Measurements from ENCODE around the gene ALKBH4. TPM values are rescaled to one million over a fixed set of nuclear protein-coding genes. Genes with fewer than 3 reads are reported as not detected.
A peak's percentile ranks its signal among the peaks of the same experiment; 100 is the strongest.

The ALKBH4 gene
- total RNA-seq, 1 experiment from 2014 or later: 3.7 TPM

DNA sequence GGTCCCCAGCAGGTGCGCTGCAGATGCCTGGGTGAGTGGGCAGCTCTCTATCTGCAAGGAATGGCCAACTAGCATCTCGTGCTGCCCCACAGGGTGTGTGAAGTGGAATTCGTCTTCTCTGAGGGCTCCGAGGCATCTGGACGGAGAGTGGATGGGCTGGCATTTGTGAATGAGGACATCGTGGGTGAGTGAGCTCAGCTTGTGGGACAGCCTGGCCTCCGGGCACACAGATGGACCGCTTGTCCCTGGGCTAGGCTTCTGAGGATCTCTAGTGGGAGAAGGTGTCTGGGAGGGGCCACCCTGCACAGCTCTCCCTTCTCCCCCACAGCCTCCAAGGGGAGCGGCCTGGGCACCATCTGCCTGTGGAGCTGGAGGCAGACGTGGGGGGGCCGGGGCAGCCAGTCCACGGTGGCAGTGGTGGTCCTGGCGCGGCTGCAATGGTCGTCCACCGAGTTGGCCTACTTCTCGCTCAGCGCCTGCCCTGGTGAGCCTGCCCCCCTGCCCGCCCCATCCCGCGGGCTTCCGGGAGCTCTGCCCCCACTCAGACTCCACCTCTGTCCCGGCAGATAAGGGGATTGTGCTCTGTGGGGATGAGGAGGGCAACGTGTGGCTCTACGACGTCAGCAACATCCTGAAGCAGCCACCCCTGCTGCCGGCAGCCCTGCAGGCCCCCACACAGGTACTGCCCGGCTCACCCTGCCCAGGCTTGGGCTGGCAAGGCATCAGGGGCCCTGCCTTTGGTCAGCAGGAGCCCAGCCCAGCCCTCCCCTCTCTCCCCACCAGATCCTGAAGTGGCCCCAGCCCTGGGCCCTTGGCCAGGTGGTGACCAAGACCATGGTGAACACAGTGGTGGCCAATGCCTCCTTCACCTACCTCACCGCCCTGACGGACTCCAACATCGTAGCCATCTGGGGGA, 7.7 kb upstream of the ALKBH4 start:
- H3K9me3 ChIP-seq (ENCODE audit: low read length): no peaks in the 10 kb centered on the region
- no peaks in the 10 kb centered on the region; the same call in 1 of the 2 replicates for H4K20me1 ChIP-seq (ENCODE audit: insufficient read depth, low read depth, low read length)
- no peak overlapping the region for H2AFZ ChIP-seq (ENCODE audit: low read length)
- no peak overlapping the region for H3K4me2 ChIP-seq (ENCODE audit: low read depth, low read length, poor library complexity, severe bottlenecking)
- H3K79me2 ChIP-seq (ENCODE audit: low read length): peaks cover under 1% of the 10 kb centered on the region
- H3K36me3 ChIP-seq (ENCODE audit: insufficient read depth, low read length): 0 out of 2 replicates have a peak, but pooled peaks cover 3% of the 10 kb centered on the region
- H3K4me3 ChIP-seq (ENCODE audit: low read length): no peak overlapping the region
- no peak for DNase-seq
- peaks cover 5% of the 10 kb centered on the region for H3K4me1 ChIP-seq (ENCODE audit: low read length)
- H3K9ac ChIP-seq (ENCODE audit: low read length): no peak overlapping the region
- no peak overlapping the region for H3K27ac ChIP-seq (ENCODE audit: low read length)
- H3K9me2 ChIP-seq (replicated peaks; ENCODE audit: insufficient read depth, low read length): no peaks in the 10 kb centered on the region
- H3K27me3 ChIP-seq (ENCODE audit: low read length): no peaks in the 10 kb centered on the region

DNA sequence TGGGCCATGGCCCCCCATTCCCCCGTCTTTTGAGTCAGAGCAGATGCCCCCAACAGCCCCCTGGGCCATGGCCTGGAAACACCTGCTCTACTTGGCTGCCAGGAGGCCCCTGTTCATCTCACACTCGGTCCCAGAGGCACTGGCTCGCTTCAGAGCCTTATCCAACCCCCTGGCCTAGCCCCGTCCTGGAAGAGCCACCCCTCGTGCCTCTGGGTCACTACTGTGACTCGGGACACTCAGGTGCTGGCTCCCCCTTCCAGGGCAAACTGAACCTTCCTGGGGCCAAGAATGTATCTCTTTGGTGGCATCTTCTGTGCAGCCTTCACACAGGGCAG, 7.1 kb upstream of the ALKBH4 start:
- Histone ChIP-seq H3K36me3 (ENCODE audit: insufficient read depth, low read length) (0 out of 2 replicates have a peak, but pooled peaks cover 3% of the 10 kb centered on the region), H2AFZ (ENCODE audit: low read length) (no peak overlapping the region)
- no peak for DNase-seq

GRCh38 chr7:102469972-102470825, 5.5 kb upstream of the ALKBH4 start:
- H3K9ac ChIP-seq (ENCODE audit: low read length): no peak overlapping the region
- 0 out of 2 replicates have a peak, but pooled peaks cover 3% of the 10 kb centered on the region for H3K36me3 ChIP-seq (ENCODE audit: insufficient read depth, low read length)
- H3K27ac ChIP-seq (ENCODE audit: low read length): no peak overlapping the region
- no peak overlapping the region for H3K4me2 ChIP-seq (ENCODE audit: low read depth, low read length, poor library complexity, severe bottlenecking)
- no peaks in the 10 kb centered on the region for H3K79me2 ChIP-seq (ENCODE audit: low read length)
- peaks cover 22% of the 10 kb centered on the region for H3K4me1 ChIP-seq (ENCODE audit: low read length)
- H2AFZ ChIP-seq (ENCODE audit: low read length): no peak overlapping the region
- H3K4me3 ChIP-seq (ENCODE audit: low read length): no peak overlapping the region
- no peaks in the 10 kb centered on the region for H3K27me3 ChIP-seq (ENCODE audit: low read length)
- DNase-seq: no peak
- H3K9me2 ChIP-seq (replicated peaks; ENCODE audit: insufficient read depth, low read length): no peaks in the 10 kb centered on the region
- H3K9me3 ChIP-seq (ENCODE audit: low read length): no peaks in the 10 kb centered on the region
- peaks cover 3% of the 10 kb centered on the region for H4K20me1 ChIP-seq (ENCODE audit: insufficient read depth, low read depth, low read length)

More for the DNA sequence above, 7.1 kb upstream of the ALKBH4 start:
- Histone ChIP-seq H3K27ac (ENCODE audit: low read length) (no peak overlapping the region), H3K4me2 (ENCODE audit: low read depth, low read length, poor library complexity, severe bottlenecking) (no peak overlapping the region), H3K4me3 (ENCODE audit: low read length) (no peak overlapping the region), H3K9me2 (replicated peaks; ENCODE audit: insufficient read depth, low read length) (no peaks in the 10 kb centered on the region), H3K9me3 (ENCODE audit: low read length) (no peaks in the 10 kb centered on the region), H3K27me3 (ENCODE audit: low read length) (no peaks in the 10 kb centered on the region), H4K20me1 (ENCODE audit: insufficient read depth, low read depth, low read length) (no peaks in the 10 kb centered on the region; the same call in 1 of the 2 replicates), H3K4me1 (ENCODE audit: low read length) (peaks cover 7% of the 10 kb centered on the region), H3K79me2 (ENCODE audit: low read length) (no peaks in the 10 kb centered on the region), H3K9ac (ENCODE audit: low read length) (no peak overlapping the region)

GRCh38 chr7:102469351-102469971, 4.8 kb upstream of the ALKBH4 start:
- Histone ChIP-seq H4K20me1 (ENCODE audit: insufficient read depth, low read depth, low read length) (peaks cover 3% of the 10 kb centered on the region), H3K27ac (ENCODE audit: low read length) (no peak overlapping the region), H3K27me3 (ENCODE audit: low read length) (no peaks in the 10 kb centered on the region), H2AFZ (ENCODE audit: low read length) (no peak overlapping the region), H3K9me2 (replicated peaks; ENCODE audit: insufficient read depth, low read length) (no peaks in the 10 kb centered on the region), H3K4me2 (ENCODE audit: low read depth, low read length, poor library complexity, severe bottlenecking) (no peak overlapping the region), H3K4me3 (ENCODE audit: low read length) (no peak overlapping the region), H3K4me1 (ENCODE audit: low read length) (peaks cover 22% of the 10 kb centered on the region), H3K36me3 (ENCODE audit: insufficient read depth, low read length) (0 out of 2 replicates have a peak, but pooled peaks cover 3% of the 10 kb centered on the region), H3K9ac (ENCODE audit: low read length) (no peak overlapping the region), H3K79me2 (ENCODE audit: low read length) (peaks cover 2% of the 10 kb centered on the region), H3K9me3 (ENCODE audit: low read length) (no peaks in the 10 kb centered on the region)
- no peak for DNase-seq

DNA sequence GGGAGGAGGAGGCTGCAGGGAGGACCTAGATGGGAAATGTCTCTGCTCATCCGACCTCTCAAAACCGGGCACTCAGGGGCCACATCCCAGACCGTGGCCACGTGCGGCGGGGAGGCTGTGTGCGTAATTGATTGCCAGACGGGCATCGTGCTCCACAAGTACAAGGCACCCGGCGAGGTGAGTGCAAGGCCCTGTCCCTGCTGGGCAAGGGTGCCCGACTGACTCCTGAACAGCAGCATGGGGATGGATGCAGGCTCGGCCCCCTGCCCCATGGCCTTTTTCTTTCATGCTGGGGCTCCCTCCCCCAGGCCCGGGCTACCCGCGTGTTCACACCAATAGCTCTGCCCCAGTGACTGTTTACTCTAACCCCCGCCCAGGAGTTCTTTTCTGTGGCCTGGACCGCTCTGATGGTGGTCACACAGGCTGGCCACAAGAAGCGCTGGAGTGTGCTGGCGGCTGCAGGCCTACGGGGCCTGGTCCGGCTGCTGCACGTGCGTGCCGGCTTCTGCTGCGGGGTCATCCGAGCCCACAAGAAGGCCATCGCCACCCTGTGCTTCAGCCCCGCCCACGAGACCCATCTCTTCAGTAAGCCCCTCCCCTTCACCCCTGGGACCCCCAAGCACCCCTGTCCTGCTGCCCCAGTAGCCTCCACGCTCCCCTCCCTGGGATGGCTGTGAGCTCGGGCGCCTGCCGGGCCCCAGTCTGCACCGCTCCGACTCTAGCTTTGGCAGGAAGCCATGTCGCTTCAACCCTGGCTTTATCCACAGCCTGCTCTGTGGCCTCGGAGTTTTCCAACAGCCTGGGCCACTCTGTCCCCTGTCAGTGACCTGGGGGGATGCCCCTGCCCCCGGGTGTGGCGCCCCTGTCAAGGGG, 4.1 kb upstream of the ALKBH4 start:
- no peak overlapping the region for H3K27ac ChIP-seq (ENCODE audit: low read length)
- DNase-seq: no peak
- no peak overlapping the region for H2AFZ ChIP-seq (ENCODE audit: low read length)
- no peaks in the 10 kb centered on the region for H3K27me3 ChIP-seq (ENCODE audit: low read length)
- 0 out of 2 replicates have a peak, but pooled peaks cover 3% of the 10 kb centered on the region for H3K36me3 ChIP-seq (ENCODE audit: insufficient read depth, low read length)
- H3K9me2 ChIP-seq (replicated peaks; ENCODE audit: insufficient read depth, low read length): no peaks in the 10 kb centered on the region
- H3K79me2 ChIP-seq (ENCODE audit: low read length): peaks cover 9% of the 10 kb centered on the region
- peaks cover 26% of the 10 kb centered on the region for H3K4me1 ChIP-seq (ENCODE audit: low read length)
- no peaks in the 10 kb centered on the region for H3K9me3 ChIP-seq (ENCODE audit: low read length)
- no peak overlapping the region for H3K4me3 ChIP-seq (ENCODE audit: low read length)
- H3K4me2 ChIP-seq (ENCODE audit: low read depth, low read length, poor library complexity, severe bottlenecking): no peak overlapping the region
- H3K9ac ChIP-seq (ENCODE audit: low read length): no peak overlapping the region
- H4K20me1 ChIP-seq (ENCODE audit: insufficient read depth, low read depth, low read length): peaks cover 3% of the 10 kb centered on the region

DNA sequence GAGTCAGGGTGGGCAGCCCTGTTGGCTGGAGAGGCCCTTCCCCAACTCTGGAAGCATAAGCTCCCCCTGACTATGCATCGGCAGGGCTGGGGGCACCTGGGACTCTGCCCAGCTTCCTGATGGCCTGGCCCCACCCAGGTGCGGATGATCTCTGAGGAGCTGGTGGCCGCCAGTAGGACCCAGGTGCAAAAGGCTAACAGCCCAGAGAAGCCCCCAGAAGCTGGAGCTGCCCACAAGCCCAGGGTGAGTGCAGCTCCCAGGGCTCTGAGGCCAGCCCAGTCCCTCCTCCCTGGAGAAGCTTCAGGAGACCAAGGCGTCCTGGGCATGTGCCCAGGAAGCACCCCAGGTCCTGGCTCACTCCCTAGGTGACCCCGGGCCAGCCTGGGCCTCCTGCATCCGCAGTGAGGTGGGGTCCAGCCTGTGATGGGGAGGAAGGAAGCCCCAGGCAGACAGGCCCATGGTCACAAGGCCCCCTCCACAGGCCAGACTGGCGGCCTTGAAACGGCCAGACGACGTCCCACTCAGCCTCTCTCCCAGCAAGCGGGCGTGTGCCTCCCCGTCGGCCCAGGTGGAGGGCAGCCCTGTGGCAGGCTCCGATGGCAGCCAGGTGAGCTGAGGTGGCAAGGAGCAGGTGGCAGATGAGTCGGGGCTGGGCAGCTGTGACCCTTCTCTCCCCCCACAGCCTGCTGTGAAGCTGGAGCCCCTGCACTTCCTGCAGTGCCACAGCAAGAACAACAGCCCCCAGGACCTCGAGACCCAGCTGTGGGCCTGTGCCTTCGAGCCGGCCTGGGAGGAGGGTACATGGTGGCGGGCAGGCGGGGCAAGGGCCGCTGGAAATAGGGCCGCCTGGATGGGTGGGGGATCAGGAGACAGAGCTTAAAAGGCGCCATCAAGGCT, 3.2 kb upstream of the ALKBH4 start:
- H3K79me2 ChIP-seq (ENCODE audit: low read length): peaks cover 17% of the 10 kb centered on the region
- H3K9me3 ChIP-seq (ENCODE audit: low read length): no peaks in the 10 kb centered on the region
- no peaks in the 10 kb centered on the region for H3K36me3 ChIP-seq (ENCODE audit: insufficient read depth, low read length)
- H3K4me3 ChIP-seq (ENCODE audit: low read length): no peak overlapping the region
- no peak overlapping the region for H3K9ac ChIP-seq (ENCODE audit: low read length)
- H3K4me1 ChIP-seq (ENCODE audit: low read length): peaks cover 26% of the 10 kb centered on the region
- H3K27me3 ChIP-seq (ENCODE audit: low read length): no peaks in the 10 kb centered on the region
- no peak overlapping the region for H3K4me2 ChIP-seq (ENCODE audit: low read depth, low read length, poor library complexity, severe bottlenecking)
- no peaks in the 10 kb centered on the region for H3K9me2 ChIP-seq (replicated peaks; ENCODE audit: insufficient read depth, low read length)
- DNase-seq: no peak
- no peak overlapping the region for H2AFZ ChIP-seq (ENCODE audit: low read length)
- H4K20me1 ChIP-seq (ENCODE audit: insufficient read depth, low read depth, low read length): peaks cover 3% of the 10 kb centered on the region; the same call in 1 of the 2 replicates
- no peak overlapping the region for H3K27ac ChIP-seq (ENCODE audit: low read length)

GRCh38 chr7:102466097-102466496, 1.4 kb upstream of the ALKBH4 start:
- Histone ChIP-seq H3K27ac (ENCODE audit: low read length) (no peak overlapping the region), H2AFZ (ENCODE audit: low read length) (no peak overlapping the region), H3K9me2 (replicated peaks; ENCODE audit: insufficient read depth, low read length) (no peaks in the 10 kb centered on the region), H3K4me2 (ENCODE audit: low read depth, low read length, poor library complexity, severe bottlenecking) (peak overlapping the region; percentile 99), H4K20me1 (ENCODE audit: insufficient read depth, low read depth, low read length) (peaks cover 3% of the 10 kb centered on the region; the same call in 1 of the 2 replicates), H3K4me1 (ENCODE audit: low read length) (peaks cover 26% of the 10 kb centered on the region), H3K27me3 (ENCODE audit: low read length) (no peaks in the 10 kb centered on the region), H3K9me3 (ENCODE audit: low read length) (no peaks in the 10 kb centered on the region), H3K9ac (ENCODE audit: low read length) (peak overlapping the region; percentile 97), H3K79me2 (ENCODE audit: low read length) (peaks cover 26% of the 10 kb centered on the region), H3K4me3 (ENCODE audit: low read length) (peak overlapping the region; percentile 100), H3K36me3 (ENCODE audit: insufficient read depth, low read length) (no peaks in the 10 kb centered on the region)
- DNase-seq: no peak

All from Karpas-422 (cell line).